DMS53 treated with DMSO at 0.1 percent for 48 hours (cell line): ENCODE data around the gene DIP2C.
"Not testable (repeated sequence)": the region's sequence is repeated elsewhere in the genome, so short reads cannot be mapped to it uniquely, and the experiment has no call there.

Experiments
- DNase-seq: peaks from one replicate; lab custom pipeline; 2025; ENCODE audit not compliant: unreplicated experiment; lab: John Stamatoyannopoulos, UW

DIP2C gene

DNA sequence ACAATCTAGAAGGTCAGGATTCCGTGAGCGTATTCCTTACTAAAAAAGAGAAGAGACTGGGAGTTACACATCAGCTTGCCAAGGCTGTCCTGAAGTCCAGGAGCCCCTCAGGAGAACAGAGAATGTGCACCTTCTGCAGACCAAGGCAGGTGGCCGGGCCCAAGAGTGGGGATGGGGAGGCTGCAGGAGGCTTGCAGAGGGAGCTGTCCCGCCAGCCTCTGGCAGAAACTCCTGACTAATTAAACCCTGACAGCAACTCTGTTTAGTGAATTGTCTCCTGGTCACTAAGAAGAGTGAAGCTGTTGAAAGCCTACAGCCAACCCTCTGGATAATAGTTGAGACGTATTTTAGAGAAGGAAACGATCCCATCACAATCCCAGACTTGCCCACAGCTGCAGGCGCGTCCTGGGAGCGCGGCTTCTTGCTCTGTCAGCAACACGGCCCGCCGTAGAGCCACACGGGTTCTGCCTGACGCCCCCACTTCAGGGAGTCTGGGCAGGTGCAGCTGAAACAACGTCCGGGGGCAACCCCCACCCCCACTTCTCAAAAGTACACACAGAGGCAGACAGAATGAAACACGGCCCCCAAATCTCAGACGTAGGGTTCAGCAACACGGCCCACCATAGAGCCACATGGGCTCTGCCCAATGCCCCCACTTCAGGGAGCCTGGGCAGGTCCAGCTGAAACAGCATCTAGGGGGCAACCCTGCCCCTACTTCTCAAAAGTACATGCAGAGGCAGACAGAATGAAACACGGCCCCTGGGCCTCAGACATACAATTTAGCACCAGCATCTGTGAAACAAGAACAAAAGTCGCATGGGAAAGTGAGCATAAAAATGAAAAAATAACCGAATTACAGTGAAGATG, 45.2 kb downstream of the DIP2C start:
- no peak for DNase-seq

DNA sequence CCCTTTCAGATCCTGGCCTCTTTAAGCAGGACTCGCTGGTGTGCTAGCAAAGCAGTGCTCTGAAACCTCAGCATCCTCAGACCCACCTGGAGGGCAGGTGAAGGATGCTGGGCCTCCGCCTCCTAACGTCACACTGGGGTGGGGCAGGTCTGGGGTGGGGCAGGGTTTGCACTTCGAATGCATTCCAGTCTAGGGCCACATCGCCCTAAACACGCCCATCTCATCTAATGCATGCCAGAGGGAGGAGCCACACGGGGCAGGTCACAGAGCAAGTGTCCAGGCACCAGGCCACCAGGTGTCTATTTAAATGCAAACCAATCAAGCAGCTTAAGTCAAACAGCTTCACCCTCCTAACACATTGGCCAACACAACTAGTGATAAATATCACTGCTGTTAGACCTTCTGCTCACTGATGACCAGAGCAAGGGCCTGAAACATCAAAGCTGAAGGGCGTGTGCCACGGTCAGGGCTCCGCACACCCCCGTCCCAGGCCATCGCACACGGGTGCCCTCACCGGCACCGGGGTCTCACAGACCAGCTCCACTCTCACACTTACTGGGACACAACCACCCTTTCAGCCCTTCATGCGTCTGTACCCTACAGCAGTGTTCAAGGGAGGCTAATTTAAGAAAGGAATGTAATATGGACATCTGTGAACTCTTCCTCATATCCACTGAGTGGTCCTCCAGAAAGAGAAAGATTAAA, 47.1 kb downstream of the DIP2C start:
- no peak for DNase-seq

DNA sequence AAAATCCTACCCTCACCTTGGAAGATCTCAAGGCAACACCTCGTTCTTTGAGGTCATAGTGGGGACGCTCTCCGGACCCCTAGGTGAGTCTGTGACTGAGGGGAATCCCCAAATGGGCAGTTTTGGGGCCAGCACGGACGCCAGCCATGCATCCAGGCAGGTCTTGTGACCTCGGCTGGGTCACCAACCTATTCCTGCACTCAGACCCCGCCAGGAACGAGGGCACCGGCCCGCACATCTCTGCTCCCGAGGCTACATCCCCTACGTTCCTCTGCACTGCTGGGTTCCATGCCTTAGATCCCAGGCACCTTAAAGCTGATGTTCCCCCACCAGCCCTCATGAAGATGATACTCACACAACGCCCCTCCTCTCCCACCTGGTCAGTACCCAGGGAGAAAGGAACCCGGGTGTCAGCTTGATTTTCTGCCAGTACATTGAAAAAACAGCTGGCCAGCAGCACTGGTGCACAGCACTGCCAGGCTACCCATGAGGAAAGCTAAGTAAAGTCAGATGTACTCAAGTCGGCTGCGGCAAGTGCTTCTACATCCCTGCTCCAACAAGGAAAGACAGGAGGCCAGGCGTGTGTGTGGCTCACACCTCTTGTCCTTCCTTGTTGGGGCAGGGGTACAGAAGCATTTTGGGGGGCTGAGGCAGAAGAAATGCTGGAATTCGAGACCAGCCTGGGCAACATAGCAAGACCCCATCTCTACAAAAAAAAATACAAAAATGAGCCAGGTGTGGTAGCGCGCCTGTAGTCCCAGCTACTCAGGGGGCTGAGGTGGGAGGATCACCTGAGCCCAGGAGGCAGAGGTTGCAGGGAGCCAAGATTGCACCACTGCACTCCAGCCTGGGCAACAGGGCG, 48.1 kb downstream of the DIP2C start:
- DNase-seq, result no peak

DNA sequence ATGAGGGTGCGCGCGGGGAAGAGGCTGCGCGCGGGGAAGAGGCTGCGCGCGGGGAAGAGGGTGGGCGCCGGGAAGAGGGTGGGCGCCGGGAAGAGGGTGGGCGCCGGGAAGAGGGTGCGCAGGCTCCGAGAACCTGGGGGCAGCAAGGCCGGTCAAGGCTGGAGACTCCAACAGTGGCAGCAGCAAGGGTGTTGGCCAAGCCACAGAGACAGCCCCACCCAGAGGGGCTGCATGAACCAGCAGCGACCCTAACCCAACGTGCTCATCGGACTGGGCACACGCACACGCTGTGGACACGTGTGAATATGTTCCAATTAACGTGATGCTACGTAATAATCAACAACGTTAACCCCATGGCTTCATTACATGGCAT, 48.8 kb downstream of the DIP2C start:
- no peak for DNase-seq

DNA sequence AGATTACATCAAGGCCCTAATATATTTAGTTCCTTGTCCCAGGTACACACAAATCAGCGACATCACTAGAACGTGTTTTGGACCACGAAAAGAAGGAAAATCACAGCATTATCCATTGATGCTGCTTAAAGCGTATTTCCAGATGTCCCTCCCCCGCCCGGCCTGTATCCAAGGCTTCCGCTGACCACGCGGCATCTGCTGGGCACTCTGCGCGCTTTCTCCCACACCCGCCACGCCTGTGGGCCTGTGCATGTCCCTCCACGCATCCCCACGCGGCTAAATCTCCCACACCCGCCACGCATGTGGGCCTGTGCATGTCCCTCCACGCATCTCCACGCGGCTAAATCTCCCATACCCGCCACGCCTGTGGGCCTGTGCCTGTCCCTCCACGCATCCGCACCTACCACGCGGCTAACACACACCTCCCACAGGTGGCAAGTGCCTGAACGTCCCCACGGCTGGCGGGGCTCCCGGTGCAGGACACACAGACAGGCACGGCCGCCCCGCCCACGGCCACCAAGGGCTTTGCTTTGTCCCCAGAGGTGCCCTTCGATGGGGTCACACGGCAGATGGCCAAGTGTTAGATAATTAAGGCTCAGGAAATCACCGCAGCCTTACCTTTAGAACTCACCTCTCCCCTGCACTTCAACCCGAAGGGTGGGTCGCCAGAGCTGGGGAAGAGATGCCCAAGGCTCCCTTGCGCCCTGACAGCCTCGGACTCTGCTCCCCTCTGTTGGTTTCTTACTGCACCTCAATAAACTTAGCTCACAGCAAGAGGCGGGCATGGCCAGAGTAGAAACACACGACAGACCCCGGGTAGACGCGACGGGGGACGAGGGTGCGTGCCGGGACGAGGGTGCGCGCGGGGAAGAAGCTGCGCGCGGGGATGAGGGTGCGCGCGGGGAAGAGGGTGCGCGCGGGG, 49.5 kb downstream of the DIP2C start:
- no peak for DNase-seq

DNA sequence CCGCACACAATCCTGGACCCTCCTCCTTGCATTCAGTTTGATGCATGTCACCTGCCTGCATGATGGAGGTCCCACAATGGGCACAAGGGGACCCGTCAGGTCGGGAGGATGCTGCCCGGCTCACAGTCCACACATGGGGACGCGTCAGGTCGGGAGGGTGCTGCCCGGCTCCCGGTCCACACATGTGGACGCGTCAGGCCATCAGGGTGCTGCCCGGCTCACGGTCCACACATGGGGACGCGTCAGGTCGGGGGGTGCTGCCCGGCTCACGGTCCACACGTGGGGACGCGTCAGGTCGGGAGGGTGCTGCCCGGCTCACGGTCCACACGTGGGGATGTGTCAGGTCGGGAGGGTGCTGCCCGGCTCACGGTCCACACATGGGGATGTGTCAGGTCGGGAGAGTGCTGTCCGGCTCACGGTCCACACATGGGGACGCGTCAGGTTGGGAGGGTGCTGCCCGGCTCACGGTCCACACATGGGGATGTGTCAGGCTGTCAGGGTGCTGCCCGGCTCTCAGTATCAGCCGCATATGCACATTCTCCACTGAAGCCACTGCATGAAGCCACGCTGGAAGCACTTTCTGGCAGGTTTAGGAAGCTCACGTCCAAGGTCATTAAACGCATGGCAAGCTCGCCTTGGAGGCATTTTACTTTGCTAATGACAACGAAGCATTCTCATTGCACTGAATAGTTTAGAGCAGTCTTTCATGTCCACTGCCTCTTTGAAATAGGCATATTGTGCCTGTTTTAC, 50.3 kb downstream of the DIP2C start:
- no peak for DNase-seq

DNA sequence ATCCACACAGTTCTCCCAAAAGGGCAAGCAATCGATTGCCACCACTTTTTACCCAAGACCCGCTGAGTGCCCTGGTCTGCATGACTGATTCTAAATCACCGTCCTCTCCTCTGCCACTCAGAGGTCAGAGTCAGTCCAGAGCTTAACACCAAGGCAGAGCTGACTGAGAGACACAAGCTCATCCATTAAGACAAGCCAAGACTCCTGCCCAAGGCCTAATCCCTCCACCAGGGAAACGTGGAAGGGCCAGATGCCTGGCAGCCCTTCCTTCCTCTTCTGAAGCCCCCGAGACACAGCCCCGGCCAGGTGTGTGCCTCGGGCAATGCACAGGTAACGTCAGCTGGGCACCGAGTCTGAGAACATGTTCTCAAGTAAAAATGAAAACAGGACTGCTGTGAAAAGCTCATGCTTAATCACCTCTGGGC, 51.7 kb downstream of the DIP2C start:
- no peak for DNase-seq

DNA sequence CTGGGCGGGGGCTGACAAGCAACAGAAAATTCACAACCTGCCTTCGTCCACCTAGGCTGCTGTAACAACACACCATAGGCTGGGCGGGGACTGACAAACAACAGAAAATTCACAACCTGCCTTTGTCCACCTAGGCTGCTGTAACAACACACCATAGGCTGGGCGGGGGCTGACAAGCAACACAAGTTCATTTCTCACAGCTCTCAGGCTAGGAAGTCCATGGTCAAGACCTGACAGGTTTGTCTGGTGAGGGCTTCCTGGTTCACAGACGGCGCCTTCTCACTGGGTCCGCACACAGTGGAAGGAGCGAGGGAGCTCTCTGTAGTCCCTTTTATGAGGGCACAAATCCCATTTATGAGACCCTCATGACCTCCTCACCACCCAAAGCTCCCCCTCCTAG, 52.2 kb downstream of the DIP2C start:
- no peak for DNase-seq

DNA sequence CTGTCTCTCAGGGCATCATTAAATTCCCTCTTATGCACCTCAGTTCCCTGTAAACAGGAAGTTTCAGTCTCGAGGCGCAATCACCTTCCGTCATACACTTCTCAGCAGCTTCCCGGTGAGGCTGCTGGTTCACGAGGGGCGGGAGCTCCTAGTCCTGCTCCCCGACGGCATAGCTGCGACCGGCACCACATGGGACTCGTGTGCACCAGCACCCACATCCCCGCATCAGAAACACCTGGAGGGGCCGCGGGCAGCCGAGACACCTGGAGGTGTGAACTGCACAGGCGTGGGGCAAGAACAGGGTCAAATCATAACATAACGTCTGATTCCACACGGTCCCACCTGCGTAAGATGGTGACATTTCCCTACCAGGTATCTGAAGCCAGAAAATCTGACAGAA, 52.7 kb downstream of the DIP2C start:
- DNase-seq, result no peak

DNA sequence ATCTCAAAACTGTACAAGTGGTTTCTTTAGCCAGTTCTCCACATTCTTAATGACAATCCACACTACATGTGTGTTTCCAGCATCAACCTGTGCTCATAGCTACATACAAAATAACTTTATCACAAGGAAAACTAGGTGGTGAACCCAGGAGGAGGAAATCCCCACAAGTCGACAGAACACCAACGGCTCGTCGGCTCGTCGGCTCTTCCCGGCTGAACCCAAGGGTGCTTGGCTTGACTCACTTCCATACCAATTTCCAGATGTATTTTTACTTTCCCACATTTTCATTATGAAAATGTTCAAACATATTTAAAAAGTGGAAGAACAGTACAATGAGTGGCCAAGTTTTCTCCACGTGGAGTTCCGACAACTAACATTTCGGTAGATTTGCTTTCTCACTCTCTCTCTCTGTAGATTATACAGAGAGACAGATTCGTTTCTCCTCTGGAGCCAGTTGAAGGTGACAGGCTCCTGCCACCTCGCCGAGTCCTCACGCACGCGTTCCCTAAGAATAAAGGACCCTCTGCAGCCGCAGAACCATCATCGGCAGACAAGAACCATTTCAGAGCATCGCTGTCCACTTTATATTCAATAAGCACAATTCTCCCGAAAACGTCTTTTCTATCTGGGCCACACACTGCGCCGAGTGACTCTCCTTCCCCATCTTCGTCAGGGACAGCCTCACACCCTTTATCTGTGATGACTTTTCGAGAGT, 53.3 kb downstream of the DIP2C start:
- DNase-seq, result no peak

DNA sequence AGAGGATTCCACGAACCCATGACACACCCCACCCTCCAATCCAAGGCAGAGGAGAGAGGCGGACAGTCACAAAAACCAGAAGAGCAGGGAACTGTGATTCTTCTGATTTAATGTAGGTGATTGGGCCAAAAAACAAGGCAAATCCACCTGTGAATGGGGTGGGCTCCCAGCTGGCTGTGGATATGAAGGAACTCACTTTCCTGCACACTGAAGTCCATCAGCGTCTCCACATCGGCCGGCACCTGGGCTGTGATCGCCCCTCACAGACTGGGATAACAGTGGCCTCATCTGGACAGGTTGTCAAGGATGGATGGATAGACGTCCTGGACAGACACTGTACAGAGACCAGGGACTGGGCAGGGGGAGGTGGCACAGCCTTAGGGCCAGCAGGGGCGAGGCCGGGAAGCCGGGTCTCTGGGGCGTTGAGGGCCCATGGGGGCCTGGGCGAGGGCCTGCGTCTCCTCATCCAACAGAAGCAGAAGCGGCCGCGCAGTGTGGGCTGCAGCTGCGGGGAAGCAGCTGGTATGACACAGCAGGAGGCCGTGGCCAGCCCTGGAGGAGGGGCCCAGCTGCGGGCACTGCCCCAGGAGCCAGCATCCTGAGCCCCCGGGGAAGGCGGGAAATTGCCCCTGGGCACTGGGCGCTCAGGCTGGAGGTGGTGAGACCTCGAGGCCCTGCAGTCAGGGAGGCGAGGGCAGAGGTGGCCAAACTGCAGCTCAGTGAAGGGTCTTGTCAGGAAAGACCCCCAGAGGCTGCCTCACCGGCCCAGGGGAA, 54.2 kb downstream of the DIP2C start:
- no peak for DNase-seq

DNA sequence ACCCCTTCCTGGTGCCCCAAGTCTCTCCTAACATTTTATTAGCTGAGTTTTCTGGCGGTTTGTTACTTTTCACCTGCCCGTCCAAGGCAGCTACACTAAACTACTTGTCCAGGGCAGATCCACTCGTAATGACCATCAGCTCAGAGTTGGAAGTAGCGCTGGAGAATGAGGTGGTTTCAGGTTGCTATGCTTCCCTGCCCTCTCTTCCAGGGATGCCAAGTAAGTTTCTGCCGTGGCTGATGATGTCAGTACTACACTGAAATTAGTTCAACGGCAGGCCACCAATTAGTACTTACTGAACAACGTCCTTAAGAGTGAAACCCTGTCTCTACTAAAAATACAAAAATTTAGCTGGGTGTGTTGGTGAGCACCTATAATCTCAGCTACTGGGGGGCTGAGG, 55.2 kb downstream of the DIP2C start:
- DNase-seq, result no peak

DNA sequence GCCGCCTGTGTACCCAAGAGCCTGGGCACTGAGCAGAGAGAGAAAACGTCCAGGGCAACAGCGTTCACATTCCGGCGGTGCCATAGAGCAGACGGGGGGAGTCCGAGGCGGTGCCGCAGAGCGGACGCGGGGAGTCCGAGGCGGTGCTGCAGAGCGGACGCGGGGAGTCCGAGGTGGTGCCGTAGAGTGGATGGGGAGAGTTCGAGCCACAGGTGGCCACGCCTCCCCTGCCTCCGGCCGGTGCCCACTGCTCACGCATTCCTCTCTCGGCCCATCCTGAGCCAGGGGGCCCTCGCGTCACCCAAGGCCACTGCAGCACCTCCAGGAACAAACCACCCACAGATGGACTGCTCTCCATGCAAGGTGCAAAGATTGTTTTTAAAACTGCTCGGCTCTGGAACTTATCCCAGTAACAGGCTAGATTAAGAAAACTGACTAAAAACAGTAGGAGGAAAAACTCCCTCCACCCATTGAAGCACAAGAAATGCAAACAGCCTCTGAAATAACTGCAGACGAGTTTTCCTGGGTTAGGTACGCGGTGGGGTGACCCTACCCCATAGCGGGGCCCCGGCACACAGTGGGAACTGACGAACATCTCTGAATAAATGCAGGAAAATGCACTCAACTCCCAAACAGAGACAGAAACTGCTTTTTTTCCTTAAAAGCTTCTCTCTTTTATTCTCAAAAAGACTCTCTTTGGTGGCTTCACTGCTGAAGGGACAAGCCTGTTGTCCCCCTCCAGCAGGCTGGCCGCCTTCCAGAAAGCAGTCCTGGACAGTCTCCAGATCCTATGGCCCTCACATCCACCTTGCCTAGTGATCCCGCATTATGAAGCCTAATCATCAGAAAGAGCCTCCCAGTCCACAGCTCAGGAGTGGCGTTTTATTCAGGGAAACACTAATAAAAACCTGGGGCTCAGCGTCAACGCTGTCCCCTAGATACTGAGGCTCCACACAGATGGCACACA, 55.9 kb downstream of the DIP2C start:
- DNase-seq, result no peak

DNA sequence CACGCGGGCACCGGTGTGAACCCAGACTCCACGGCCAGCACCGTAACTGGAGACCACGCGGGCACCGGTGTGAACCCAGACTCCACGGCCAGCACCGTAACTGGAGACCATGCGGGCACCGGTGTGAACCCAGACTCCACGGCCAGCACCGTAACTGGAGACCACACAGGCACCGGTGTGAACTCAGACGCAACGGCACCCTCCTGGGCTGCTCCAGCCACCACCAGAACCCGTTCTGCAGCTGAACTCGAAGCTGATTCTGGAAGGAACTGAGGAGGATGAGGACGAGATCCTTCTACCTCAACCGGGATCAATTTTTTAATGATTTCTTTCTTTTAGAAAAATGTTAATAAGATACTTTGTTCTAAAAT, 56.7 kb downstream of the DIP2C start:
- not testable (repeated sequence) for DNase-seq

DNA sequence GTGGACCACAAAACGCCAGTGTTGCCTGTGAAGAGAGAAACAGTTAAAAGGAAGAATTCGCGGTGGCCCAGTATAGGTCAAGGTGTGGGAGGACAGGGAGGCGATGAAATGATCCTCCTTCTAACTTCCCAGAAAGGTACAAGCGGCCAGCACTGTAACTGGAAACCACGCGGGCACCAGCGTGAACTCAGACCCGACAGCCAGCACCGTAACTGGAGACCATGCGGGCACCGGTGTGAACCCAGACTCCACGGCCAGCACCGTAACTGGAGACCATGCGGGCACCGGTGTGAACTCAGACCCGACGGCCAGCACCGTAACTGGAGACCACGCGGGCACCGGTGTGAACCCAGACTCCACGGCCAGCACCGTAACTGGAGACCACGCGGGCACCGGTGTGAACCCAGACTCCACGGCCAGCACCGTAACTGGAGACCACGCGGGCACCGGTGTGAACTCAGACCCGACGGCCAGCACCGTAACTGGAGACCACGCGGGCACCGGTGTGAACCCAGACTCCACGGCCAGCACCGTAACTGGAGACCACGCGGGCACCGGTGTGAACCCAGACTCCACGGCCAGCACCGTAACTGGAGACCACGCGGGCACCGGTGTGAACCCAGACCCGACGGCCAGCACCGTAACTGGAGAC, 57.2 kb downstream of the DIP2C start:
- not testable (repeated sequence) for DNase-seq

DNA sequence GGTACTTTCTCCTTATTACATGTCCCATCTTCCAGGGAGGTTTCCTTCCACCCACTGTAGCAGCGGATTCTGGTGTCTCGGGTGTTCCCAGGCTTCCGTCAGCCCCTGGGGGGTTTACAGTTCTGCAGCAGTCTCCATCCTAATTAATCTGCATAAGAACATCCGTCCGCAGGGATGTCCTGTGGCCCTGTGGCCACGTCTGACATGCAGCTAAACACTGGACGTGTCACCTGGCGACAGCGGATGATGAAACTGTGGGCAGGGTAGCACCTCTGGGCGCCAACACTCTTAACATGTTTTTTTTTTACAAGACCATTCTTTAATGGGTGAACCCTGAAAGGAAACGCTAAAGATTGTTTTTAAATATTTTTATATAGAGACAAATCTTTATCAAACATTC, 58.2 kb downstream of the DIP2C start:
- no peak for DNase-seq

DNA sequence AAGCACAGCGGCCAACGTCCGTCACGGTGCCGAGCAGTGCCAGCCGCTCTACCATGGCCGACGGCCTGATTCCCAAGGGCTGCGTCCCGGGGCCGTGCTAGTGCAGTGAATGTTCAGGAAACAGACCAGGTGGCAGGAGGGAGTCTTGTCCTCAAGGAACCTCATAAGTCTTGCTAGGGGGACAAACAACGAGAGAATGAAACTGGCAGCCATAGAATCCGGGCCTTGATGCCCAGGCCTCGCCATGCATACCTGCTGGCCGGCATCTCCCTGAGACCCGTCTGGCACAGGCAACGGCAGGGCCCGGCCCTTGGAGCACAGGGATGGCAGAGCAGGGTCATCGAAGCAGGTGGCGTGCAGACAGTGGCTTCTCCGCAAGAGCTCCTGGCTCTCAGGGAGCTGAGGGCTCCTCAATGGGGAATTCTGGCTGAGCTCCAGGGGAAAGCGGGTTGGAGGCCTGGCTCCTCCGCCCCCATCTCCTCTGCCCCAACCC, 58.8 kb downstream of the DIP2C start:
- DNase-seq, result no peak
